ENCODE measurements around the gene PRR5L.

The PRR5L gene

GRCh38 chr11:36249246-36249645 lies 46.8 kb upstream of the PRR5L start:
- H3F3A ChIP-seq (ENCODE audit: control insufficient read depth, insufficient read depth), result no peaks in the 10 kb centered on the region
- TF ChIP-seq CTCF (IDR thresholded peaks at IDR 0.05; ENCODE audit: low read depth, low read length, poor library complexity, severe bottlenecking) (no peak), EZH2phosphoT487 (IDR thresholded peaks at IDR 0.05; ENCODE audit: borderline replicate concordance, low read length) (no peak)
- H3K27ac ChIP-seq (ENCODE audit: low read depth, low read length), result no peak overlapping the region
- H4K20me1 ChIP-seq (ENCODE audit: control insufficient read depth, insufficient read depth, low read depth, low read length), result no peaks in the 10 kb centered on the region
- H3K9me2 ChIP-seq (replicated peaks; ENCODE audit: control insufficient read depth, low read length), result no peaks in the 10 kb centered on the region
- H3K4me3 ChIP-seq (ENCODE audit: low read length), result no peak overlapping the region
- H3K27me3 ChIP-seq (ENCODE audit: control insufficient read depth, low read length), result no peaks in the 10 kb centered on the region; the same call in 1 of the 2 replicates
- H3K9me3 ChIP-seq (ENCODE audit: control insufficient read depth, insufficient read depth, low read length), result no peaks in the 10 kb centered on the region
- H3K79me2 ChIP-seq (ENCODE audit: control insufficient read depth, low read length), result no peaks in the 10 kb centered on the region
- H3K4me2 ChIP-seq (ENCODE audit: low read length), result no peak overlapping the region
- H3K36me3 ChIP-seq (ENCODE audit: control insufficient read depth, low read length), result no peaks in the 10 kb centered on the region
- no peaks in the 10 kb centered on the region for H3K4me1 ChIP-seq (ENCODE audit: control insufficient read depth, low read length)

GRCh38 chr11:36251823-36252222 lies 44.3 kb upstream of the PRR5L start:
- Histone ChIP-seq H4K20me1 (ENCODE audit: control insufficient read depth, insufficient read depth, low read depth, low read length) (no peaks in the 10 kb centered on the region), H3K4me1 (ENCODE audit: control insufficient read depth, low read length) (no peaks in the 10 kb centered on the region), H3K79me2 (ENCODE audit: control insufficient read depth, low read length) (no peaks in the 10 kb centered on the region), H3K9me2 (replicated peaks; ENCODE audit: control insufficient read depth, low read length) (no peaks in the 10 kb centered on the region), H3K27ac (ENCODE audit: low read depth, low read length) (no peak overlapping the region), H3K4me3 (ENCODE audit: low read length) (no peak overlapping the region), H3K9me3 (ENCODE audit: control insufficient read depth, insufficient read depth, low read length) (no peaks in the 10 kb centered on the region), H3F3A (ENCODE audit: control insufficient read depth, insufficient read depth) (no peaks in the 10 kb centered on the region), H3K36me3 (ENCODE audit: control insufficient read depth, low read length) (no peaks in the 10 kb centered on the region), H3K27me3 (ENCODE audit: control insufficient read depth, low read length) (no peaks in the 10 kb centered on the region; the same call in 1 of the 2 replicates), H3K4me2 (ENCODE audit: low read length) (no peak overlapping the region)
- TF ChIP-seq CTCF (IDR thresholded peaks at IDR 0.05; ENCODE audit: low read depth, low read length, poor library complexity, severe bottlenecking) (no peak), EZH2phosphoT487 (IDR thresholded peaks at IDR 0.05; ENCODE audit: borderline replicate concordance, low read length) (no peak)

- H3K27me3 ChIP-seq (ENCODE audit: control insufficient read depth, low read length), result no peaks in the 10 kb centered on the region; the same call in 1 of the 2 replicates
- H4K20me1 ChIP-seq (ENCODE audit: control insufficient read depth, insufficient read depth, low read depth, low read length), result no peaks in the 10 kb centered on the region
- no peaks in the 10 kb centered on the region for H3K4me1 ChIP-seq (ENCODE audit: control insufficient read depth, low read length)
- no peak overlapping the region for H3K4me3 ChIP-seq (ENCODE audit: low read length)
- no peaks in the 10 kb centered on the region for H3K79me2 ChIP-seq (ENCODE audit: control insufficient read depth, low read length)
- no peak overlapping the region for H3K4me2 ChIP-seq (ENCODE audit: low read length)
- H3F3A ChIP-seq (ENCODE audit: control insufficient read depth, insufficient read depth), result no peaks in the 10 kb centered on the region
- no peak overlapping the region for H3K27ac ChIP-seq (ENCODE audit: low read depth, low read length)
- H3K9me2 ChIP-seq (replicated peaks; ENCODE audit: control insufficient read depth, low read length), result no peaks in the 10 kb centered on the region
- no peaks in the 10 kb centered on the region for H3K36me3 ChIP-seq (ENCODE audit: control insufficient read depth, low read length)
- H3K9me3 ChIP-seq (ENCODE audit: control insufficient read depth, insufficient read depth, low read length), result no peaks in the 10 kb centered on the region
- no peak for TF ChIP-seq EZH2phosphoT487 (IDR thresholded peaks at IDR 0.05; ENCODE audit: borderline replicate concordance, low read length)
- TF ChIP-seq CTCF (IDR thresholded peaks at IDR 0.05; ENCODE audit: low read depth, low read length, poor library complexity, severe bottlenecking), result no peak
Observed at GRCh38 chr11:36253238-36253637, 42.9 kb upstream of the PRR5L start.
